ENCODE data around the gene UFSP1. TPM values are rescaled to one million over a fixed set of nuclear protein-coding genes. Genes with fewer than 3 reads are reported as not detected.

UFSP1 gene
- total RNA-seq, 1 donor from 2014 or later: 3.4 TPM

GRCh38 chr7:100886936-100887515 lies 2.5 kb downstream of the UFSP1 start:
- Histone ChIP-seq H3K36me3 (peaks cover 9 to 63% of the 10 kb centered on the region in 2 donors), H3K4me1 (peaks cover 34% of the 10 kb centered on the region), H3K4me3 (no peak overlapping the region), H3K27ac (no peak overlapping the region), H3K27me3 (no peaks in the 10 kb centered on the region), H3K9me3 (no peaks in the 10 kb centered on the region)
- intact Hi-C loops (cut with DNase I): no loop called here
- DNase-seq (ENCODE audit: extremely low spot score in 2 of 2): no peak
- TF ChIP-seq POLR2AphosphoS5 (IDR thresholded peaks at IDR 0.05; ENCODE audit: insufficient read depth in 1 of 2, low read depth in 1 of 2) (no peak), POLR2A (IDR thresholded peaks at IDR 0.05) (no peak)
- TF ChIP-seq, protein P1, sequence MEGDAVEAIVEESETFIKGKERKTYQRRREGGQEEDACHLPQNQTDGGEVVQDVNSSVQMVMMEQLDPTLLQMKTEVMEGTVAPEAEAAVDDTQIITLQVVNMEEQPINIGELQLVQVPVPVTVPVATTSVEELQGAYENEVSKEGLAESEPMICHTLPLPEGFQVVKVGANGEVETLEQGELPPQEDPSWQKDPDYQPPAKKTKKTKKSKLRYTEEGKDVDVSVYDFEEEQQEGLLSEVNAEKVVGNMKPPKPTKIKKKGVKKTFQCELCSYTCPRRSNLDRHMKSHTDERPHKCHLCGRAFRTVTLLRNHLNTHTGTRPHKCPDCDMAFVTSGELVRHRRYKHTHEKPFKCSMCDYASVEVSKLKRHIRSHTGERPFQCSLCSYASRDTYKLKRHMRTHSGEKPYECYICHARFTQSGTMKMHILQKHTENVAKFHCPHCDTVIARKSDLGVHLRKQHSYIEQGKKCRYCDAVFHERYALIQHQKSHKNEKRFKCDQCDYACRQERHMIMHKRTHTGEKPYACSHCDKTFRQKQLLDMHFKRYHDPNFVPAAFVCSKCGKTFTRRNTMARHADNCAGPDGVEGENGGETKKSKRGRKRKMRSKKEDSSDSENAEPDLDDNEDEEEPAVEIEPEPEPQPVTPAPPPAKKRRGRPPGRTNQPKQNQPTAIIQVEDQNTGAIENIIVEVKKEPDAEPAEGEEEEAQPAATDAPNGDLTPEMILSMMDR (IDR thresholded peaks at IDR 0.05): no peak

DNA sequence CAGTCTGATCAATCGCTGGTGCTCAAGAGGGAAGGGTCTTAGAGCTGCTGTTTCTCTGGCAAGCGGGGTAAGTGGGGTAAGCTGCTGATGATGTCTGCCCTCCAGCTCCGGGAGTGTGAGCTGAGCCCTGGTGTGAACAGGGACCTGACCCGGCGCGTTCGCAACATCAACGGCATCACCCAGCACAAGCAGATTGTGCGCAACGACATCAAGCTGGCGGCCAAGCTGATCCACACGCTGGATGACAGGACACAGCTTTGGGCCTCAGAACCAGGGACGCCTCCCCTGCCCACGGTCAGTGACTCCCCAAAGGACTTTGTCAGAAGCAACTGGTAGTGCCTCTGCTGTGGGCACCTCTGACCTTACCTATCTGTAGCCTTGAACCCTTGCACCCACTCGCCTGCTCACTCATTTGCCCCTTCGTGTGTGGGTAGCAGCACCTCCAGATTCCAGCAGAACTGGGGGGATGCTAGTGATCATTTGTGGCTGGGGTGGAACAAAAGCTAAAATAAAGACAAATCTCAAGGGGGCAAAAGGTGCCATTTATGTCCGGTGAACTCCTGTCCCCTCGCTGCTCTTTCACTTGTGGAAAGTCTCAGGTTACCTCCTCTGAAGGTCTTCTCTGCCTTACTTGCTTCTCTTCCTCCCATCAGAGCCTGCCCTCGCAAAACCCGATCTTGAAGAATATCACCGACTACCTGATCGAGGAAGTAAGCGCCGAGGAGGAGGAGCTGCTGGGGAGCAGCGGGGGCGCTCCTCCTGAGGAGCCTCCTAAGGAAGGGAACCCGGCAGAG lies 3.2 kb downstream of the UFSP1 start:
- Histone ChIP-seq H3K9me3 (no peaks in the 10 kb centered on the region), H3K27ac (no peak overlapping the region), H3K36me3 (peaks cover 9 to 70% of the 10 kb centered on the region in 2 donors), H3K4me1 (peaks cover 33% of the 10 kb centered on the region), H3K4me3 (no peak overlapping the region), H3K27me3 (no peaks in the 10 kb centered on the region)
- intact Hi-C loops (cut with DNase I): no loop called here
- TF ChIP-seq, protein P1 (IDR thresholded peaks at IDR 0.05): no peak
- TF ChIP-seq POLR2A (IDR thresholded peaks at IDR 0.05) (no peak), POLR2AphosphoS5 (IDR thresholded peaks at IDR 0.05; ENCODE audit: insufficient read depth in 1 of 2, low read depth in 1 of 2) (no peak)
- no peak for DNase-seq (ENCODE audit: extremely low spot score in 2 of 2)

DNA sequence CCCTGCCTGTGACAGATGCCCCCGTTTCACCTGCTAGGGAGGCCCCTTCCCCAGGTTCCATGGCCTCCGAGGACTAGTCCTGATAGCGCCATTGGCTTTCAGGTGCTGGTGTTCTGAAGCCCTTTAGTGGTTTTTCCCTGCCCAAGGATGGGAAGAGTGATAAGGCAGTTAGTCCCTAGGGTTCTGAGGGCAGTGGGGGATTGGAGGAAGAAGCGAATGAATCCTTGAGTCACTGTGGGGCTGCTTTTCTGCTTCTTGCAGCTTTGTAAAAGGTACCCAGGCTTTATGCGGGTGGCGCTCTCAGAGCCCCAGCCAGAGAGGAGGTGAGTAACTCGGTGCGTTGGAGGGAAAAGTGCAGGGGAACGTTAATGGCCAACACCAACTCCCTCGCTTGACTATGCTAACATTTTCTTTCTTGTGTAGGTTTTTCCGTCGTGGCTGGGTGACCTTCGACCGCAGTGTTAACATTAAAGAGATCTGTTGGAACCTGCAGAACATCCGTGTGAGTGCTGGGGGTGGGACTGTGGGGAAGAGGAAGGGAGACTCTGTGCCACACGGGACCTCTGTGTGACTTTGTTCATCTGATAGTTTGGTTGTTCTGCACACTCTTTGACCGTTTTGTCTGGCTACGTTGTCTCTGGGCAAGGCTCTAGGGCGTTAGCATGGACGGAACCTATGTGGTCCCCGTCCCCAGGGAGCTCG lies 3.9 kb downstream of the UFSP1 start:
- H3K4me1 ChIP-seq: peaks cover 25% of the 10 kb centered on the region
- TF ChIP-seq POLR2AphosphoS5 (IDR thresholded peaks at IDR 0.05; ENCODE audit: insufficient read depth in 1 of 2, low read depth in 1 of 2): no peak
- no peak for TF ChIP-seq POLR2A (IDR thresholded peaks at IDR 0.05)
- TF ChIP-seq, protein P1 (IDR thresholded peaks at IDR 0.05): no peak

GRCh38 chr7:100884736-100885439 lies 4.6 kb downstream of the UFSP1 start:
- Histone ChIP-seq H3K9me3 (no peaks in the 10 kb centered on the region), H3K27ac (no peak overlapping the region), H3K36me3 (peaks cover 9 to 74% of the 10 kb centered on the region in 2 donors), H3K27me3 (no peaks in the 10 kb centered on the region), H3K4me3 (no peak overlapping the region), H3K4me1 (peaks cover 21% of the 10 kb centered on the region)
- no peak for DNase-seq (ENCODE audit: extremely low spot score in 2 of 2)
- TF ChIP-seq POLR2A (IDR thresholded peaks at IDR 0.05) (no peak), POLR2AphosphoS5 (IDR thresholded peaks at IDR 0.05; ENCODE audit: insufficient read depth in 1 of 2, low read depth in 1 of 2) (no peak)
- TF ChIP-seq, protein P1 (IDR thresholded peaks at IDR 0.05): no peak
- intact Hi-C loops (cut with DNase I): no loop called here

More for the DNA sequence above, 3.9 kb downstream of the UFSP1 start:
- no peaks in the 10 kb centered on the region for H3K9me3 ChIP-seq
- H3K36me3 ChIP-seq: peaks cover 9 to 74% of the 10 kb centered on the region in 2 donors
- no peak overlapping the region for H3K4me3 ChIP-seq
- no peak overlapping the region for H3K27ac ChIP-seq
- no peaks in the 10 kb centered on the region for H3K27me3 ChIP-seq
- intact Hi-C loops (cut with DNase I): no loop called here
- no peak for DNase-seq (ENCODE audit: extremely low spot score in 2 of 2)

All from vagina (tissue), 2 donors.